ENCODE results near the gene KASH5. TPM values are rescaled to one million over a fixed set of nuclear protein-coding genes. Genes with fewer than 3 reads are reported as not detected.

Gene KASH5
- total RNA-seq, 1 donor from 2014 or later: not detected

- Histone ChIP-seq H3K9ac (ENCODE audit: low read depth in 1 of 3, low read length in 3 of 3) (peak overlapping the region; percentile 78 to 87 (median 84)), H3K4me1 (ENCODE audit: control insufficient read depth in 3 of 3, insufficient read depth in 3 of 3, low read length in 3 of 3) (peaks cover 12 to 18% (median 17%) of the 10 kb centered on the region in 3 donors)
These were observed 26.5 kb upstream of the KASH5 start for GRCh38 chr19:49361438-49362047.

DNA sequence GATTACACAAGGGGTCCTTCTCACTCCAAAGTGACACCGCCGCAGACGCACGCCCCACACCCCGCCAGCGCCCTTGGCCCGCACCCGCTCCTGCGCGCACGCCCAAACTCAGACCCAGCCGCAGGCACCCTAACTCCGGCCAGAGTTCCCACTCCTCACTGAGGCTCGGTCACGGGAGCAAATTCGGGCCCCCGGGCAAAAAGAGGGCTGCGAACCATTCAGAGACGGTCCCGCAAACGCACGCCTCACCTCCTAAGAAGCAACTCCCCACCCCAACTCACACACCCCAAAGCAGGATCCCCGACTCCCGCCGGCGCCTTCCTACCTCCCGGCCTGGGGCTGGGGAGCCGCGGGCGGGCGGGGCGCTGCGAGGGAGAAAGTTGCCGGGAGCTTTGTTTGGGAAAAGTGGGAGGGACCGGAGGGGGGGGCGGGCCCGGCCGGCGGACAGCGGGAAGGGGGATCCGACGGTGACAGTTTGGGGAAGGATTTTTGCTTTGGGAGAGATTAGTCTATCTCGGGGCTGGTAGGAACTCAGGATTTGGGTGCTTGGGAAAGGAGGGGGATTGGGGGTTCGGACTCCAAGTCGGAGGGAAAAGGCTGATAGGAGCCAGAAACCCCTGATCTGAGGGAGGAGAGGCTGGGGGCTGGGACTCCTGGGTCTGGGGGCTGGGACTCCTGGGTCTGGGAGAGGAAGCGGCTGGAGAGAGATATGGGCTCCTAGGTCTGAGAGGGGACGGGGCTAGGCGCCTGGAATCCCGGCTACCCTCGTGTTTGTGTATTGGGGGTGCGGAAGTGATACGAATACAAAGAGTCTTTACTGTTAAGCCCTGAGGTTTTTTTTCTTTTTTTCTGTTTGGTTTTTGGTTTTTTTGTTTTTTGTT lies 25.8 kb upstream of the KASH5 start, which contains the start of gene TEAD2:
TEAD2 (minus strand) TSS at position 369 of the 881 bp plus-strand sequence. CDS start 2,341 bp downstream, outside the sequence.
- Histone ChIP-seq H3K27ac (ENCODE audit: low read depth, low read length) (peak within 1 kb of the TSS; percentile 91), H3K9ac (ENCODE audit: low read depth in 1 of 3, low read length in 3 of 3) (peak within 1 kb of the TSS; percentile 78 to 87 (median 84)), H3K9me3 (ENCODE audit: control insufficient read depth in 3 of 3, low read length in 3 of 3) (no peaks in the 10 kb centered on the region), H3K36me3 (ENCODE audit: control insufficient read depth in 3 of 3, insufficient read depth in 3 of 3, low read length in 3 of 3) (peaks cover 3 to 7% (median 6%) of the 10 kb centered on the region in 3 donors), H3K4me1 (ENCODE audit: control insufficient read depth in 3 of 3, insufficient read depth in 3 of 3, low read length in 3 of 3) (peaks cover 9 to 18% (median 12%) of the 10 kb centered on the region in 3 donors), H3K4me3 (ENCODE audit: low read length in 3 of 3) (peak within 1 kb of the TSS; percentile 67 to 78 (median 78)), H3K27me3 (ENCODE audit: control insufficient read depth in 3 of 3, insufficient read depth in 3 of 3, low read length in 3 of 3) (peaks cover 0 to 35% (median 18%) of the 10 kb centered on the region in 3 donors)

More at GRCh38 chr19:49361438-49362047, 26.5 kb upstream of the KASH5 start:
- H3K27me3 ChIP-seq (ENCODE audit: control insufficient read depth in 3 of 3, insufficient read depth in 3 of 3, low read length in 3 of 3): peaks cover 0 to 35% (median 18%) of the 10 kb centered on the region in 3 donors
- H3K27ac ChIP-seq (ENCODE audit: low read depth, low read length): peak overlapping the region; percentile 91
- peak overlapping the region; percentile 67 to 78 (median 78) for H3K4me3 ChIP-seq (ENCODE audit: low read length in 3 of 3)
- peaks cover 3 to 8% (median 7%) of the 10 kb centered on the region in 3 donors for H3K36me3 ChIP-seq (ENCODE audit: control insufficient read depth in 3 of 3, insufficient read depth in 3 of 3, low read length in 3 of 3)
- no peaks in the 10 kb centered on the region for H3K9me3 ChIP-seq (ENCODE audit: control insufficient read depth in 3 of 3, low read length in 3 of 3)

GRCh38 chr19:49362929-49363267 lies 25.2 kb upstream of the KASH5 start:
- H3K4me1 ChIP-seq (ENCODE audit: control insufficient read depth in 3 of 3, insufficient read depth in 3 of 3, low read length in 3 of 3): peaks cover 9 to 18% (median 12%) of the 10 kb centered on the region in 3 donors
- peaks cover 0 to 35% (median 18%) of the 10 kb centered on the region in 3 donors for H3K27me3 ChIP-seq (ENCODE audit: control insufficient read depth in 3 of 3, insufficient read depth in 3 of 3, low read length in 3 of 3)
- H3K9ac ChIP-seq (ENCODE audit: low read depth in 1 of 3, low read length in 3 of 3): peak overlapping the region; percentile 30 to 80 (median 70)
- no peaks in the 10 kb centered on the region for H3K9me3 ChIP-seq (ENCODE audit: control insufficient read depth in 3 of 3, low read length in 3 of 3)
- H3K36me3 ChIP-seq (ENCODE audit: control insufficient read depth in 3 of 3, insufficient read depth in 3 of 3, low read length in 3 of 3): peaks cover 0 to 4% (median 3%) of the 10 kb centered on the region in 3 donors
- H3K4me3 ChIP-seq (ENCODE audit: low read length in 3 of 3): peak overlapping the region; percentile 39 to 78 (median 56)
- peak overlapping the region; percentile 91 for H3K27ac ChIP-seq (ENCODE audit: low read depth, low read length)

DNA sequence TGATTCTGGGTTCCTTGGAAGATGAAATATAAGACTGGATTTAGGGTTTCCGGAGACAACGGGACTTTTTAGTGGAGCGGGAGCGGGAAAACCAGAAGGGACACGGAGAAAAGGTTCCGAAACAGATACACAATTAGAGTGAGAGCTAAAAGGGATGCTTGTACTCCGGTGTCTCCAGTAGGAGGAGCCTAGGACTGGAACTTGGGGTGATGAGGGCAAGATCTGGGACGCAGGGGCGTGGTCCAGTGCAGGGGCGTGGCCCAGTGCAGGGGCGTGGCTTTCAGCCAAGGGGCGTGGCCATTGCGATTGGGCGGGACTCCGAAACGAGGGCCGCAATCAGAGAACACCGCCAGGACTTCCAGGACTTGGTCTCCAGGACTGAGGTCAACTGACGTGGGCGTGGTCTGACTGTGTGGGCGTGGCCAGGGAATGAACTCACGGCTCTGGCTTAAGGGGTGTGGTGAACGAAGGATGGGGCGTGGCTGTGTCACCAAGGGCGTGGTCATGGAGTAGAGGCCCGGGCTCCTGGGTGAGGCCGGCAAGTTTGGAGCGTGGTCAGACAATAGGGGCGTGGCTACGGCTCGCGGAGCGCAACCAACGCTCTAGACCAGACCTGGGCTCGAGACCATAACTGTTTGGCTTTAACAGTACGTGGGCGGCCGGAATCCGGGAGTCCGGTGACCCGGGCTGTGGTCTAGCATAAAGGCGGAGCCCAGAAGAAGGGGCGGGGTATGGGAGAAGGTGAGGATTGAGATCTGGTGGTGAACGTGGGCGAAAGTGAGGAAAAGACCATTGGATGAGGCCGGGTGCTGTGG lies 24.6 kb upstream of the KASH5 start, which contains the start of gene DKKL1:
DKKL1 (plus strand) TSS at position 610 of the 815 bp plus-strand sequence; CDS start at position 732, 122 bp downstream.
- Histone ChIP-seq H3K9ac (ENCODE audit: low read depth in 1 of 3, low read length in 3 of 3) (peak within 1 kb of the TSS; percentile 70 to 80 (median 78)), H3K4me3 (ENCODE audit: low read length in 3 of 3) (peak within 1 kb of the TSS; percentile 52 to 78 (median 56))

GRCh38 chr19:49364083-49364737 lies 23.8 kb upstream of the KASH5 start:
- peaks cover 0 to 35% (median 18%) of the 10 kb centered on the region in 3 donors for H3K27me3 ChIP-seq (ENCODE audit: control insufficient read depth in 3 of 3, insufficient read depth in 3 of 3, low read length in 3 of 3)
- peaks cover 9 to 18% (median 12%) of the 10 kb centered on the region in 3 donors for H3K4me1 ChIP-seq (ENCODE audit: control insufficient read depth in 3 of 3, insufficient read depth in 3 of 3, low read length in 3 of 3)
- no peak overlapping the region for H3K27ac ChIP-seq (ENCODE audit: low read depth, low read length)
- H3K9ac ChIP-seq (ENCODE audit: low read depth in 1 of 3, low read length in 3 of 3): no peak overlapping the region
- peaks cover 0 to 2% (median under 1%) of the 10 kb centered on the region in 3 donors for H3K36me3 ChIP-seq (ENCODE audit: control insufficient read depth in 3 of 3, insufficient read depth in 3 of 3, low read length in 3 of 3)
- peak overlapping the region; percentile 39 to 78 (median 49) for H3K4me3 ChIP-seq (ENCODE audit: low read length in 3 of 3)
- H3K9me3 ChIP-seq (ENCODE audit: control insufficient read depth in 3 of 3, low read length in 3 of 3): no peaks in the 10 kb centered on the region

More for the DNA sequence above, 24.6 kb upstream of the KASH5 start, which contains the start of gene DKKL1:
- Histone ChIP-seq H3K36me3 (ENCODE audit: control insufficient read depth in 3 of 3, insufficient read depth in 3 of 3, low read length in 3 of 3) (peaks cover 0 to 3% (median 2%) of the 10 kb centered on the region in 3 donors), H3K27me3 (ENCODE audit: control insufficient read depth in 3 of 3, insufficient read depth in 3 of 3, low read length in 3 of 3) (peaks cover 0 to 35% (median 18%) of the 10 kb centered on the region in 3 donors), H3K4me1 (ENCODE audit: control insufficient read depth in 3 of 3, insufficient read depth in 3 of 3, low read length in 3 of 3) (peaks cover 9 to 18% (median 12%) of the 10 kb centered on the region in 3 donors), H3K9me3 (ENCODE audit: control insufficient read depth in 3 of 3, low read length in 3 of 3) (no peaks in the 10 kb centered on the region), H3K27ac (ENCODE audit: low read depth, low read length) (peak within 1 kb of the TSS; percentile 91)

- Histone ChIP-seq H3K9ac (ENCODE audit: low read depth in 1 of 3, low read length in 3 of 3) (no peak overlapping the region), H3K9me3 (ENCODE audit: control insufficient read depth in 3 of 3, low read length in 3 of 3) (peaks cover 2 to 5% (median 4%) of the 10 kb centered on the region in 3 donors), H3K4me1 (ENCODE audit: control insufficient read depth in 3 of 3, insufficient read depth in 3 of 3, low read length in 3 of 3) (peaks cover 9 to 13% (median 10%) of the 10 kb centered on the region in 3 donors), H3K27ac (ENCODE audit: low read depth, low read length) (no peak overlapping the region), H3K27me3 (ENCODE audit: control insufficient read depth in 3 of 3, insufficient read depth in 3 of 3, low read length in 3 of 3) (peaks cover 0 to 38% (median 18%) of the 10 kb centered on the region in 3 donors), H3K4me3 (ENCODE audit: low read length in 3 of 3) (no peak overlapping the region), H3K36me3 (ENCODE audit: control insufficient read depth in 3 of 3, insufficient read depth in 3 of 3, low read length in 3 of 3) (no peaks in the 10 kb centered on the region)
These were observed 21.9 kb upstream of the KASH5 start for GRCh38 chr19:49366110-49366509.

DNA sequence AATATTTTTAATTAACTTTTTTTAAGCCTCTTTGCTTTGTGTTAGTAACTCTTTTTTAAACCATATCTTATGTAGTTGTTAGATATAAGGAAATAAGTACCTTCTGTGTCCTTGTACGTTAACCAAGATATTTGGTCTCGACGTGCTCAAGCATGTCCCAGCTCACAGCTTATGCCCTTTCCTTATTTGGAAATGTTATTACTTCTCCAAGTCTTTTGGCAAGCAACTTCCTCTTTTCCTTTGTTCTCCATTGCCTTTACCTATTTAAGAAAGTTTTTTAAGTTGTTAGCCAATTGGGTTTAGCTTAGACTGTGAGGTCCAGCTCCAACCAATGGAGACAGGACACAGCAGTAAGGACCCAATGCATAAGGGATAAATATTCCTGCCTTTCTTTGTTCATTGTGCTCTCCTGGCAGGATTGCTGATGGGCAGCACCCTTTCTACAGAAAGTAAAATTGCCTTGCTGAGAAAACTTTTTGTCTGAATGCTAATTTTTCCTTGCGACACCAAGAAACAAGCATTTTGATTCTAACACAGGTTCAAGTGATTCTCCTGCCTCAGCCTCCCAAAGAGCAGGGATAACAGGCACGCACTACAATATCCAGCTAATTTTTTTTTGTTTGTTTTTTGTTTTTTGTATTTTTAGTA lies 19.2 kb upstream of the KASH5 start:
- Histone ChIP-seq H3K4me1 (ENCODE audit: control insufficient read depth in 3 of 3, insufficient read depth in 3 of 3, low read length in 3 of 3) (peaks cover 0 to 1% (median 0%) of the 10 kb centered on the region in 3 donors), H3K9me3 (ENCODE audit: control insufficient read depth in 3 of 3, low read length in 3 of 3) (peaks cover 2 to 5% (median 4%) of the 10 kb centered on the region in 3 donors), H3K36me3 (ENCODE audit: control insufficient read depth in 3 of 3, insufficient read depth in 3 of 3, low read length in 3 of 3) (no peaks in the 10 kb centered on the region), H3K4me3 (ENCODE audit: low read length in 3 of 3) (no peak overlapping the region), H3K27me3 (ENCODE audit: control insufficient read depth in 3 of 3, insufficient read depth in 3 of 3, low read length in 3 of 3) (peaks cover 0 to 19% (median 1%) of the 10 kb centered on the region in 3 donors), H3K27ac (ENCODE audit: low read depth, low read length) (no peak overlapping the region), H3K9ac (ENCODE audit: low read depth in 1 of 3, low read length in 3 of 3) (no peak overlapping the region)

- Histone ChIP-seq H3K4me3 (ENCODE audit: low read length in 3 of 3) (no peak overlapping the region), H3K27ac (ENCODE audit: low read depth, low read length) (no peak overlapping the region), H3K36me3 (ENCODE audit: control insufficient read depth in 3 of 3, insufficient read depth in 3 of 3, low read length in 3 of 3) (no peaks in the 10 kb centered on the region), H3K9ac (ENCODE audit: low read depth in 1 of 3, low read length in 3 of 3) (no peak overlapping the region), H3K9me3 (ENCODE audit: control insufficient read depth in 3 of 3, low read length in 3 of 3) (peaks cover 2 to 5% (median 4%) of the 10 kb centered on the region in 3 donors), H3K27me3 (ENCODE audit: control insufficient read depth in 3 of 3, insufficient read depth in 3 of 3, low read length in 3 of 3) (peaks cover 6 to 12% (median 11%) of the 10 kb centered on the region in 3 donors), H3K4me1 (ENCODE audit: control insufficient read depth in 3 of 3, insufficient read depth in 3 of 3, low read length in 3 of 3) (no peaks in the 10 kb centered on the region)
These were observed 16.9 kb upstream of the KASH5 start for GRCh38 chr19:49371184-49371583.
